Middle frontal gyrus (tissue), 1 donor: ENCODE data around the gene XYLT1.

Experiments used
- DNase-seq: peaks from one replicate; pipeline ENCODE4 v3.0.0-alpha.2; 2015; ENCODE audit warnings: low spot score; ENCODE audit errors: extremely low spot score

XYLT1 gene

GRCh38 chr16:17289674-17290635, 180.8 kb downstream of the XYLT1 start:
- DNase-seq, result no peak

GRCh38 chr16:17289050-17289449, 181.7 kb downstream of the XYLT1 start:
- no peak for DNase-seq

- no peak for DNase-seq
These were observed 183.5 kb downstream of the XYLT1 start for GRCh38 chr16:17287166-17287800.

- no peak for DNase-seq
These were observed 184.3 kb downstream of the XYLT1 start for GRCh38 chr16:17286443-17286842.

GRCh38 chr16:17283016-17283415, 187.7 kb downstream of the XYLT1 start:
- DNase-seq, result no peak

DNA sequence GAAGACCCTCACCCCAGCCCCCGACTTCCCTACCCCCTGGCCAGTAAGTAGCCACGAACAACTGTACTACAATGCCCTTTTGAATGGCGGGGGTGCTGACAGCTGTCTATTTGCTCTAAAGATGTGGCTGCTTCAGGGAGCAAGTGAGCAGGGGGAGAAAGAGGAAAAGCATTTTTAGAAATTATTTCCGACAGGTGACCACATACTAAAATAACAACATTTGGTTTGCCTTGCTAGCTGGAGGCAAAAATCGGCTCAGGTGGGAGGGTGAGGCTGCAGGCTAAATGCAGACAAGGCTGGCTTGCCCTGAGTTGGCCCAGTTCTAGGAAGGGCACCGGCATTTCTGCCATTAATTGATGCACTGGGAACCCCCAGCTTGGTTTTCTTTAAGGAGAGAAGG, 188.5 kb downstream of the XYLT1 start:
- DNase-seq, result no peak

DNA sequence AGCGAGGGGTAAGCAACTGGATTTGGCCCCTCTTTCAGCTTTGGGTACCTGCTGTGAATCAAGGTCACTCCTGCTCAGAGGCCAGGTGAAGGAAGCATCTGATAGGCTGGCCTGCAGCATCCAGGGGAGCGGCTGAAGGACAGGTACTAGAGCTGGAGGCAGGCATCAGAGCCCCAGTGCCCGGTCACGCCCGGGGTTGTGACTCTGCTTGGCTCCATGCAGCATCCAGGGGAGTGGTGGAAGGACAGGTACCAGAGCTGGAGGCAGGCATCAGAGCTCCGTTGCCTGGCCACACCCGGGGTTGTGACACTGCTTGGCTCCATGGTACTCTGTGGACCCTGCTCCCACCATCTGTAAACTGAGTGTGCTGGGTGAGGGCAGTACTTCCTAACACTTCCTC, 189.7 kb downstream of the XYLT1 start:
- no peak for DNase-seq

- DNase-seq, result no peak
These were observed 191.8 kb downstream of the XYLT1 start for GRCh38 chr16:17278988-17279387.

- no peak for DNase-seq
These were observed 192.8 kb downstream of the XYLT1 start for GRCh38 chr16:17277981-17278381.

DNA sequence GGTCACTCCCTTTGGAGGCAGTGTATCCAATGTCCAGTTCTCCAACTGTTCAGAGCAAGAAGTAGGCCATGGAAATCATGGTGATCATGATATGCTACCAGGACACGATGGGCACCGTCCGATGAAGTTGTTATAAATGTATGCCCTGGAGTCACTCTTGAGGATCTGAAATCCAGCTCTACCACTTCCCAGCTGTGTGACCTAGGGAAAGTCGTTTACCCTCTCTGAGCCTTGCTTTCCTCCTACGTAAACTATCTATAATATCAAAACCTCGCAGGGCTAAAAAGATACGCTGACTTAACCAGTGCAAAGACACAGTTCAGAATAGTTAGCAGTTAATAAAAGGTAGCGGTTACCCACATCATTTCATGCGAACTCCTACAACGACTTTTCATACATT, 194.2 kb downstream of the XYLT1 start:
- DNase-seq, result no peak

- DNase-seq, result no peak
These were observed 194.7 kb downstream of the XYLT1 start for GRCh38 chr16:17276010-17276530.

DNA sequence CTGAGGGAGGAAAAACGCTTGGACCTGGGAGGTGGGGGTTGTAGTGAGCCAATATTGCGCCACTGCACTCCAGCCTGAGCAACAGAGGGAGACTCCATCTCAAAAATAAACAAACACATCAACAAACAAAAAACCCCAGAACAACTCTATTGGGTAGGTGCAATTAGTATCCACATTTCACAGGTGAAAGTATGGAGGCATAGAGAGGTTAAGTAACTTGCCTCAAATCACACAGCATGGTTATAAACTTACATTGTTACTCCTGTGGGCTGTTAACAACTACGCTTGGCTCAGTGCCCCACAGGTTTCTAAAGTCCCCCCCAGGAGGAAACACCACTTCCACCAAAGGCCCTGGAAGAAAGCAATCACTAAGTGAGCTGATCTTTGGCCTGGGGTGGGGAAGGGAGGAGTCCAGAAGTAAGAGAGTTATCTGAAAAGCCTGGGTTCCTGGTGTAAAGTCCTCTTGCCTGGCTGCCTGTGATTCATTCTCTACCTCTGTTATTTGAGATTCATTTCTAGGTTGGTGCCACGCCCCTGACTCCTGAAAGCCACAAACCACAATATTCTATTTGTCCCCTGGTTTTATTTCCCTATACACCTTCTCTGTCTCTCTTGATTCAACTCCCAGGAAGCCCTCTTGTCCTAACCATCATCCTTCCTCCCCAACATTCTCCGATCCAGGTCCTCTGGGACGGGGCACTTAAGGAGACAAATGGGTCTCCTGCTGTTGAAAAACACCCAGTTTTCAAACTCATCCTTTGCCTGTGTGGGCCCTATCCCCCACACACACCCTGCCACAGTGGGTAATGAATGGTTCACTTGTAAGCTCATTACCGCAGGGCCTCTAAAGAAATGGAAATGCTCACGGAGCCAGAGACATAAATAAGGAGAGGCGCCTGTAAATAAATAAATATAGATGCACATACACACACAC, 195.4 kb downstream of the XYLT1 start:
- DNase-seq, result no peak

GRCh38 chr16:17273142-17273561, 197.6 kb downstream of the XYLT1 start:
- DNase-seq, result no peak

DNA sequence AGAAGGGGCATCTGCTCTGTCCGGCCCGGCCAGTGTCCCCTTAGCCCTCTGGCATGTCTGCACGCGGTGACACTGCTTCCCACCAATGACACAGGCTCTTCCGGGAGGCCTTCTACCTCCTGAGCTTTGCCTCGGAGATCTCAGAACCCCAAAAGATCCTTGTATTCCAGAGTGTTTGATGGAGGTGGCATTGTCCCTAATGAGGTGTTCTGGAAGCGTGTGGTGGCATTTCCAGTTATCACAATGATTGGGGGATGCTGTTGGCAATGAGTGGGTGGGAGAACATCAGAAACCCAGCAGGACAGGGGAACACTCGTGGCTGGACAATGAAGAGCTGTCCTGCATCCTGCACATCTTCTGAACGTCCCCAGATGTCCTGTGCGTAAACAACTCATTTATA, 198.0 kb downstream of the XYLT1 start:
- no peak for DNase-seq

DNA sequence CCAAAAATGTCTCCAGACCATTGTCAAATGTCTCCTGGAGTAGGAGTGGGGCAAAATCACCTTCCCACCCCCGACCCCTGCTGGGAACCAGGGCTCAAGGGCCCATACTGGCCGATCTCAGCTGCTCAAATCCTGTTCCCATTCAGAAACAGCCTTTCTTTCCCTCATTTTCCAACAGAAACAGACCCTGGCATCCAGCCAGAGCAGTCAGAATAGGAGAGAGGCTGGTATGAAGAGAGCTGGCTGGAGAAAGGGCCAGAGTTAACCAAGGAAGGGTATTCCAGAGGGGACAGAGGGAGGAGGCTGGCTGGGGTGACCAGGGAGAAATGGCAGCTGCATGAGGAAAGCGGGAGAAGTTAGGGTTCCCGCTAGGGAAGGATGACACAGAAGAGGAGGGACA, 199.1 kb downstream of the XYLT1 start:
- DNase-seq, result peak; percentile 19

DNA sequence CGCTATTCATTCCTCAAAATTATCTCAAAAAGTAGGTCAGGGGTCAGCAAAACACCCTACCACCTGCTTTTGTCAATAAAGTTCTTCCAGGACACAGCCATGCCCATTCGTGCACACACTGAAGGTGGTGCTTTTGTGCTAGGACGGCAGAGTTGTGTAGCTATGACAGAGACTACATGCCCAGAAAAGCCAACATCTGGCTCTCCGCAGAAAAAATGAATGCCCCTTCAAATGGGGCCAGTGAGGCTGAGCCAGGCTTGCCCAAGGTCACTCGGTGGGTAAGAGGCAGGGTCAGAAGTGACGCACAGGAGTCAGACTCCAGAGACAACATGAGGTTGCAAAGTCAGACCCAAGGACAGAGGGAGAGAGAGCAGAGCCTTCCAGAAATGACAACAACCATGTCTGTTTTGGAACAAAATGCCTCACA, 200.1 kb downstream of the XYLT1 start:
- no peak for DNase-seq

DNA sequence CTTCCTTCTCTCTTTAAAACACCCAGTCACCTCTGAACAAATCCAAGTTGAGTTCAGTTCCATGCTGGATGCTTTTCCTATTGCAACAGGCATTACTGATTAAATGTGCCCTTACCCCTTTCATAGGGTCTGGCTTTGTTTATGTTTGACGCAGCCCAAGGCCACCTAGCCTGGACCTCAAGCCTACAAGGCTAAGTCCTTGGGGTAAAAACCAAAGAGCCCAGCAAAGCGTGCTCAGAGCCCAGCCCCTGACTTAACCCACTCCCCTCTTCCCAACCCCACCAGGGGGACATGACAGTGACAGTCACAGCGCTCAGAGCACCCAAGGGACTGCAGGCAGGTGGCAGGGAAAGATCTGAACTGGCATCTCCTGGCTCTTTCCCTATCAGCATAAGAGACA, 200.6 kb downstream of the XYLT1 start:
- no peak for DNase-seq

DNA sequence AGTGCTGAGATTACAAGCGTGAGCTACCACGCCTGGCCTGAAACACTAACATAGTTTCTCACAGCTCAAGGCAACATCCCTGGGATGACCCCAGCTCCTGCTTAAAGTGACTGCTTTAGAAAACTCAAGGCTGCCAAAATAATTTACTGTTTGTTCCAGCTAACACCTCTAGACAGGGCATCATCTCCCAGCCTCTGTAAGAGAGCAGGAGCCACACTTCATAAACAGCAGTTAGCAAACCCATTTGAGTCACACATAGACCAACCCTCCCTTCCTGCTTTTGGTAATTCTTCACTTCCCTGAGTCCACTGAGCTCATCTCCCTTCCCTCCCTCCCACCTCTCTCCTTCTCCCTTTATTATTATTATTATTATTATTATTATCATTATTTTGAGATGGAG, 201.3 kb downstream of the XYLT1 start:
- DNase-seq, result no peak

- DNase-seq, result peak; percentile 46
These were observed 204.0 kb downstream of the XYLT1 start for GRCh38 chr16:17266608-17267313.

GRCh38 chr16:17265154-17265553, 205.6 kb downstream of the XYLT1 start:
- no peak for DNase-seq
